Measurements from ENCODE around the gene MRAP.

Gene MRAP

GRCh38 chr21:32349333-32349944, 50.8 kb downstream of the MRAP start:
- no peak for DNase-seq (ENCODE audit: low read depth)

- DNase-seq (ENCODE audit: low read depth): no peak
Observed at GRCh38 chr21:32350211-32350980, 51.7 kb downstream of the MRAP start.

- no peak for DNase-seq (ENCODE audit: low read depth)
Observed at GRCh38 chr21:32350981-32351380, 52.3 kb downstream of the MRAP start.

- no peak for DNase-seq (ENCODE audit: low read depth)
Observed at GRCh38 chr21:32351428-32351827, 52.8 kb downstream of the MRAP start.

- DNase-seq (ENCODE audit: low read depth): no peak
Observed at GRCh38 chr21:32352526-32352925, 53.9 kb downstream of the MRAP start.

- no peak for DNase-seq (ENCODE audit: low read depth)
Observed at GRCh38 chr21:32353002-32353711, 54.5 kb downstream of the MRAP start.

GRCh38 chr21:32356874-32357395, 58.3 kb downstream of the MRAP start:
- DNase-seq (ENCODE audit: low read depth): no peak

- no peak for DNase-seq (ENCODE audit: low read depth)
Observed at GRCh38 chr21:32359719-32360260, 61.1 kb downstream of the MRAP start.

GRCh38 chr21:32360401-32360975, 61.8 kb downstream of the MRAP start:
- DNase-seq (ENCODE audit: low read depth): no peak

Data from fibroblast of the conjunctiva (primary cell).